Trophoblast cell (in vitro differentiated cells and primary cell): ENCODE data around the gene MYLK.

Source experiments
- DNase-seq, 2 donors: peaks; one replicate each; pipeline ENCODE4 v3.0.0-alpha.2; 2016
- H2AFZ ChIP-seq: 2 replicates; pipeline ENCODE4 v1.6.1; 2013; ENCODE audit warnings: low read length, moderate library complexity, mild to moderate bottlenecking; ENCODE audit not compliant: insufficient read depth, poor library complexity
- H2AK5ac ChIP-seq: 2 replicates; pipeline ENCODE4 v1.6.1; 2013; ENCODE audit warnings: mild to moderate bottlenecking, low read length
- H2BK120ac ChIP-seq: 2 replicates; pipeline ENCODE4 v1.6.1; 2013; ENCODE audit warnings: low read length, mild to moderate bottlenecking, moderate library complexity; ENCODE audit not compliant: insufficient read depth, poor library complexity
- H2BK12ac ChIP-seq: 2 replicates; pipeline ENCODE4 v1.6.1; 2013; ENCODE audit warnings: mild to moderate bottlenecking, low read length, moderate library complexity
- H2BK5ac ChIP-seq: 2 replicates; pipeline ENCODE4 v1.6.1; 2013; ENCODE audit warnings: low read length, low read depth, moderate library complexity, mild to moderate bottlenecking; ENCODE audit not compliant: poor library complexity
- H3K14ac ChIP-seq: 2 replicates; pipeline ENCODE4 v1.6.1; 2013; ENCODE audit warnings: mild to moderate bottlenecking, low read length
- H3K18ac ChIP-seq: 2 replicates; pipeline ENCODE4 v1.6.1; 2013; ENCODE audit warnings: mild to moderate bottlenecking, low read length
- H3K23ac ChIP-seq: 2 replicates; pipeline ENCODE4 v1.6.1; 2013; ENCODE audit warnings: low read length
- H3K27ac ChIP-seq: 2 replicates; pipeline ENCODE4 v1.5.1; 2013; ENCODE audit warnings: low read depth, mild to moderate bottlenecking, inconsistent platforms, low read length, moderate library complexity
- H3K27me3 ChIP-seq: 2 replicates; pipeline ENCODE4 v1.6.1; 2013; ENCODE audit warnings: inconsistent platforms, mild to moderate bottlenecking, low read length, moderate library complexity; ENCODE audit not compliant: insufficient read depth
- H3K36me3 ChIP-seq, 2 experiments: 1 replicate in 1 of 2; 2 replicates in 1 of 2; pipeline ENCODE4 v1.6.1; 2013; ENCODE audit warnings: low read length in 2 of 2, mild to moderate bottlenecking in 2 of 2, moderate library complexity in 1 of 2; ENCODE audit not compliant: insufficient read depth in 2 of 2, control insufficient read depth in 1 of 2
- H3K4ac ChIP-seq: 2 replicates; pipeline ENCODE4 v1.6.1; 2013; ENCODE audit warnings: low read depth, mild to moderate bottlenecking, low read length, moderate library complexity
- H3K4me1 ChIP-seq, 2 experiments: 1 replicate in 1 of 2; 2 replicates in 1 of 2; pipeline ENCODE4 v1.6.1; 2013; ENCODE audit warnings: low read length in 2 of 2, mild to moderate bottlenecking in 2 of 2, moderate library complexity in 1 of 2; ENCODE audit not compliant: insufficient read depth in 2 of 2, control insufficient read depth in 1 of 2
- H3K4me2 ChIP-seq: 2 replicates; pipeline ENCODE4 v1.6.1; 2013; ENCODE audit warnings: inconsistent platforms, mild to moderate bottlenecking, low read length, moderate library complexity
- H3K4me3 ChIP-seq: 2 replicates; pipeline ENCODE4 v1.5.1; 2013; ENCODE audit warnings: mild to moderate bottlenecking, low read depth, low read length, inconsistent platforms
- H3K79me1 ChIP-seq: one replicate; pipeline ENCODE4 v1.6.1; 2013; ENCODE audit warnings: low read length
- H3K79me2 ChIP-seq: 2 replicates; pipeline ENCODE4 v1.6.1; 2013; ENCODE audit warnings: low read length, mild to moderate bottlenecking; ENCODE audit not compliant: control insufficient read depth, insufficient read depth, poor library complexity
- H3K9ac ChIP-seq: 2 replicates; pipeline ENCODE4 v1.6.1; 2013; ENCODE audit warnings: mild to moderate bottlenecking, low read length
- H3K9me3 ChIP-seq: 2 replicates; pipeline ENCODE4 v1.6.1; 2013; ENCODE audit warnings: low read depth, mild to moderate bottlenecking, control low read depth, inconsistent platforms, low read length; ENCODE audit not compliant: insufficient read depth
- H4K12ac ChIP-seq: 2 replicates; pipeline ENCODE4 v1.6.1; 2013; ENCODE audit warnings: low read depth, mild to moderate bottlenecking, low read length, moderate library complexity
- H4K8ac ChIP-seq: 2 replicates; pipeline ENCODE4 v1.6.1; 2013; ENCODE audit warnings: low read depth, mild to moderate bottlenecking, low read length, moderate library complexity
- H4K91ac ChIP-seq: one replicate; pipeline ENCODE4 v1.6.1; 2013; ENCODE audit warnings: low read depth, mild to moderate bottlenecking, low read length, moderate library complexity
- WGBS: extraction: QIAGEN DNeasy Blood & Tissue Kit; methylation state at CpG from one replicate; pipeline ENCODE4 v1.1.7; 2013; ENCODE audit warnings: missing lambda C conversion rate; ENCODE audit not compliant: insufficient read length, insufficient coverage; ENCODE audit errors: extremely low coverage; 5-methylcytosine and 5-hydroxymethylcytosine counted together

The MYLK gene

DNA sequence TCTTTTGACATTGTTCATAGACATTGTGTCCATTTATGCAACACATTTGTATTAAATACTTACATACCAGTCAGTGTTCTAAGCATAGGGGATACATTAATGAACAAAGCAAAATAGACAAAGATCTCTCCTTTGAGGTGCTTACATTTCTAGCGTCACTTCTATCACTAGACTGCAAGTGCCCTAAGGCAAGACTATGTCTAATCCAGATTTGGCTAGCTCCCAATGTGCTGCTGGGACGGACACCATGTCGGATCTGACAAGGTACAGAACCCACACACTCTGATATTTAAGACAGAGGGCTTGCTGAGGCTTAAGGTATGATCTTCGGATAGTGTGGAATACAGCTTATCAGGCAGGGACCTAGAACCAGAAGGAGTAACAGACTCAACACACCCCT, 41.4 kb downstream of the MYLK start:
- H3K79me2 ChIP-seq, result no peaks in the 10 kb centered on the region
- no peak overlapping the region for H3K27ac ChIP-seq
- no peak overlapping the region for H2BK5ac ChIP-seq
- no peaks in the 10 kb centered on the region for H3K36me3 ChIP-seq
- no peaks in the 10 kb centered on the region for H3K4me1 ChIP-seq
- no peak overlapping the region for H3K14ac ChIP-seq
- no peak overlapping the region for H2BK120ac ChIP-seq
- H3K4me2 ChIP-seq, result no peak overlapping the region
- H3K4me3 ChIP-seq, result no peak overlapping the region
- no peak overlapping the region for H3K4ac ChIP-seq
- no peak overlapping the region for H4K8ac ChIP-seq
- DNase-seq, result peak in 1 of 2 donors; percentile 40
- H2AFZ ChIP-seq, result no peak overlapping the region
- H4K91ac ChIP-seq, result no peak overlapping the region
- no peak overlapping the region for H4K12ac ChIP-seq
- no peak overlapping the region for H3K23ac ChIP-seq
- no peaks in the 10 kb centered on the region for H3K27me3 ChIP-seq
- no peak overlapping the region for H3K18ac ChIP-seq
- H3K9me3 ChIP-seq, result no peaks in the 10 kb centered on the region
- no peak overlapping the region for H2AK5ac ChIP-seq
- WGBS, result no CpG with 5 or more reads among the region's 4 CpGs
- H2BK12ac ChIP-seq, result no peak overlapping the region
- H3K79me1 ChIP-seq, result no peaks in the 10 kb centered on the region
- H3K9ac ChIP-seq, result no peak overlapping the region

DNA sequence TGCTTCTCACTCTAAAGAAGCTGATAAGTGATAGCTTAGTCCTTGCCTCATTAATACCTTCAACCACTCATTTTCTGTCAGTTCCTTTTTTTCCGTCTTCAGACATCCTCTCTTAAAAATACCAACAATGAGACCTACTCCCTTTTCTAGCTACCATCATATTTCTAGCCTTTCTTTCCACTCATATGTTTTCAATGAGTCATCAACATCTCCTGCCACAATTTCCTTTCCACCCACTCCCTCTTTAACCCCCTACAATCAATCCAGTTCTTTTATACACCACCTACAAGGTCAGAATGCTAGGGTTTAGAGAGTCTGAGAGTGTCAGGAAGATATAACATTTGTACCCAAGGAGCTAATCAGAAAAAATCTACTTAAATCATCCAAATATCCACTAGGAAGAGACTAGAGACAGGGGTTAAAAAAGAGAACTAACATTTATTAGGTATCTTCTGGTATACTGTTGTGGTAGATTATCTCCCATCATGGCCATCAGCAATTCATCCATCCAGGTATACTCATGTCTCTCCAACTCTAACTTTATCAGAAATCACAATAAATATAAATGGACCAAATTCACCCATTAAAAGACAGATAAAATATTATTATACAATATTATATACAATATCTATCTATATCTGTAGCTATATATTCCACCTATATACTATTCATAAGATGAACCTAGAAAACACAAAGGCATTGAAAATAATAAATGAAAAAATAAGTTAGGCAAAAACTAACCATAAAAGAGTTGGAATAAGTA, 42.5 kb downstream of the MYLK start:
- Histone ChIP-seq H2BK5ac (no peak overlapping the region), H4K12ac (no peak overlapping the region), H3K4me2 (no peak overlapping the region), H3K27me3 (no peaks in the 10 kb centered on the region), H3K79me1 (no peaks in the 10 kb centered on the region), H3K9ac (no peak overlapping the region), H3K4ac (no peak overlapping the region), H3K9me3 (no peaks in the 10 kb centered on the region), H3K14ac (no peak overlapping the region), H3K23ac (no peak overlapping the region), H3K4me1 (no peaks in the 10 kb centered on the region), H3K27ac (no peak overlapping the region), H2BK12ac (no peak overlapping the region), H3K36me3 (no peaks in the 10 kb centered on the region), H3K79me2 (no peaks in the 10 kb centered on the region), H4K8ac (no peak overlapping the region), H2AFZ (no peak overlapping the region), H2BK120ac (no peak overlapping the region), H2AK5ac (no peak overlapping the region), H3K18ac (no peak overlapping the region), H4K91ac (no peak overlapping the region), H3K4me3 (no peak overlapping the region)
- no peak for DNase-seq
- WGBS, result no CpG with 5 or more reads among the region's 1 CpG

DNA sequence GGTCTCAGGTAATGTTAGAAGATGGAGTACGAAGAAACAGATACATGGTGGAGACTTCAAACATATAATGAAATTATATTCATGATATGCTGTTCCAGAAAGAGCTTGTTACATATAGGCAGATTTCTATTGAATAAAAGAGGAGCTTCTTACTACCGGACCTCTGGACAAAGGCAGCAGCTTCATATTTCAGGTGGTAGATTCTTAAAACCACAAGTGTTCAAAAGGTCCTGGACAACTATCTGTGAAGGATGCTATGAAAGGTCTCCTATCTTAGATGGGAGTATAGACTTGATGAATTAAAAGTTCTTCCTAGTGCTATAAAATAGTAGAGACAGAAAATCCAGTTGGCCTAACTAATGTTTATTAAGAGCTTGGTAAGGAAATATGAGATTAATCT, 43.2 kb downstream of the MYLK start:
- WGBS, result no CpG with 5 or more reads among the region's 2 CpGs

DNA sequence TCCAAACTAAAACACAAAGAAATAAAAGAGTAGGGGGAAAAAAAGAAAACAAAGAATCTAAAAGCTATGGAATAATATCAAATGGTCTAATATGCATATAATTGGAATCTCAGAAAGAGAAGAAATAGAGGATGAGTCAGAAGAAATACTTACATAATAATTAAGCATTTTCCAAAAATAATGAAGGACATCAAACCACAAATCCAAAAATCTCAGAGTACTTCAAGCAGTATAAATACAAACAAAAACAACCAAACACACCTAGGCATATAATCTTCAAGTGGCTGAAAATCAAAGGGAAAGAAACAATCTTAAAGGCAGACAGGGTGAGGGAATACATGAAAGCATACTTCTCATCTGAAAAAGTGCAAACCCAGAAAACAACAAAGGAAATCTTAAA, 46.3 kb downstream of the MYLK start:
- Histone ChIP-seq H3K18ac (no peak overlapping the region), H2BK12ac (no peak overlapping the region), H3K4ac (no peak overlapping the region), H2AFZ (no peak overlapping the region), H3K14ac (no peak overlapping the region), H2AK5ac (no peak overlapping the region), H2BK5ac (no peak overlapping the region), H4K12ac (no peak overlapping the region), H3K79me2 (no peaks in the 10 kb centered on the region), H3K36me3 (no peaks in the 10 kb centered on the region), H3K9me3 (peaks cover 2% of the 10 kb centered on the region), H3K27me3 (no peaks in the 10 kb centered on the region), H3K4me2 (no peak overlapping the region), H4K91ac (no peak overlapping the region), H3K4me3 (no peak overlapping the region), H3K79me1 (no peaks in the 10 kb centered on the region), H3K4me1 (no peaks in the 10 kb centered on the region), H2BK120ac (no peak overlapping the region), H4K8ac (no peak overlapping the region), H3K27ac (no peak overlapping the region), H3K23ac (no peak overlapping the region), H3K9ac (no peak overlapping the region)
- DNase-seq, result no peak

More for the DNA sequence above, 43.2 kb downstream of the MYLK start:
- Histone ChIP-seq H2BK5ac (no peak overlapping the region), H4K12ac (no peak overlapping the region), H3K23ac (no peak overlapping the region), H3K9me3 (no peaks in the 10 kb centered on the region), H3K79me2 (no peaks in the 10 kb centered on the region), H2AFZ (no peak overlapping the region), H3K4me1 (no peaks in the 10 kb centered on the region), H3K27me3 (no peaks in the 10 kb centered on the region), H3K14ac (no peak overlapping the region), H3K36me3 (no peaks in the 10 kb centered on the region), H3K27ac (no peak overlapping the region), H4K8ac (no peak overlapping the region), H3K4me2 (no peak overlapping the region), H3K79me1 (no peaks in the 10 kb centered on the region), H3K18ac (no peak overlapping the region), H2AK5ac (no peak overlapping the region), H4K91ac (no peak overlapping the region), H2BK120ac (no peak overlapping the region), H3K4me3 (no peak overlapping the region), H3K4ac (no peak overlapping the region), H3K9ac (no peak overlapping the region), H2BK12ac (no peak overlapping the region)
- no peak for DNase-seq
